ENCODE results near the gene ACOT4.
"Not testable (repeated sequence)": the region's sequence is repeated elsewhere in the genome, so short reads cannot be mapped to it uniquely, and the experiment has no call there.

GRCh38 chr14:73557201-73557600 lies 34.5 kb upstream of the ACOT4 start:
- TF ChIP-seq CTCF (conservative IDR thresholded peaks at IDR 0.05; ENCODE audit: low read length); EZH2phosphoT487 (IDR thresholded peaks at IDR 0.05; ENCODE audit: borderline replicate concordance, low read depth, low read length): not testable (repeated sequence)

Data from OCI-LY7 (cell line).